ENCODE results near the gene PLIN4. TPM values are rescaled to one million over a fixed set of nuclear protein-coding genes. Genes with fewer than 3 reads are reported as not detected.
"Not testable (repeated sequence)": the region's sequence is repeated elsewhere in the genome, so short reads cannot be mapped to it uniquely, and the experiment has no call there.

PLIN4 gene
- total RNA-seq, 1 donor from 2014 or later, result 58.1 TPM

DNA sequence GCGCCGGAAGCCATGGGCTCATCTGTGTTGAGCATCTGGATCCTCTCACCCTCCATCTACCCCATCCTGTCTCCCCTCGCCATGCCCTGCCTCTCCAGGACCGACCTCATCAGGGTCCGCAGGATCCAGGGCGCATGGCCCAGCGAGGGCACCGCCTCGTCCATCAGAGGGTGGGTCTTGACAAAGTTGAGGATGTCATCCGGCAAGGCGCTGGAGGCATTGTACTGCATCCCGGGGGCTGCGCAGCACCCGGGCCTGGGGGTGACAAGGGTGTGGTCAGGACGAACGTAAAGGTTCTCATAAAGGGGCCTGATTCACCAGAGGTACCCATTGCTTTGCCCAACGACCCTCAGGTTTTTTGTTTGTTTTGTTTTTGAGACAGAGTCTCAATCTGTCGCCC, 31.7 kb upstream of the PLIN4 start:
- DNase-seq (ENCODE audit: low spot score), result no peak
- intact Hi-C loops (cut with DNase I), result loop anchor here (10.0 kb wide), 1 partner anchor 85 kb away; the partner anchor contains the start of gene TNFAIP8L1
- ATAC-seq, result no peak

- DNase-seq (ENCODE audit: low spot score) (no peak), ATAC-seq (no peak)
- intact Hi-C loops (cut with DNase I), result no loop called here
Measured at GRCh38 chr19:4548238-4548584, 29.9 kb upstream of the PLIN4 start.

DNA sequence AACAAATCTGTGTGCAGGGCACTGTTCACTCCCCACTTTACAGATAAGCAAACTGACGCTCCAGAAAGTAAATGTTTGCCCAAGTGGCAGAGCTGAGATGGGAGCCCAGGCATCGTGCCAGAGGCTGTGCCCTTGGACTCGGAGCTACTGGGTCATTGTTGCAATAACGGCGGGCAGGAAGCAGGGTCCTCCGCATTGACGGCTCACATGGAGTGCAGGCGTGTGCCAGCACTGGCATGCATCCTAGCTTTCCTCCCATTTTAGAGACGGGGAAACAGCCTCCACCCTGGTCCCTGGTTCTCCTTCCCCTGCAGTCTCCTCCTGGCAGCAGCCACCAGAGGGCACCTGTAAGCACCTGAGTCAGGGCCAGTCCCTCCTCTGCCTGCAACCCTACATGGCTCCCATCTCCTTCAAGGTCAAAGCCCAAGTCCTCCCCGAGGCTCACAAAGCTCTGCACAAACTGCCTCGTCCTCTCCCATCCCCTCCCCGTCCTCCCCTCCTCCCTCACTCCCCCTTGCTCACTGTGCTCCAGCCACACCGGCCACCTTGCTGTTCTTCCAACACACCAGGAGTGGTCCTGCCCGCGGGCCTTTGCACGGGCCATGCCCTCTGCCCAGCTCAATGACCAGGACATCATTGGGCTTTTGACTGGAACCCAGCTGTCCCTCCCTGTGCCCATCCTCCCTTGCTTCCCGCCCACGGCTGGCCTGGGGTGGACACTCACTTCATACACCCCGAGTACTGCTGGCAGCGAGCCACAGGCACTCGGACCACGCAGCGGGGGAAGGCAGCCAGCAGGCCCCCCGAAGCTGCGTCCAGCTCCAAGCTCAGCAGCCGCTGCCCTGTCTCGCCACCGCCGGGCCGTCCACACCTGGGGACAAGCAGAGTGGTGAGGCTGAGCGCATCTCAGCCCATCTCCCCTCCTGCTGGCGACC, 29.3 kb upstream of the PLIN4 start:
- DNase-seq (ENCODE audit: low spot score) (no peak), ATAC-seq (no peak)
- intact Hi-C loops (cut with DNase I), result no loop called here

- intact Hi-C loops (cut with DNase I), result no loop called here
- ATAC-seq (no peak), DNase-seq (ENCODE audit: low spot score) (no peak)
Measured at GRCh38 chr19:4543842-4544647, 25.8 kb upstream of the PLIN4 start.

GRCh38 chr19:4542896-4543841, 24.9 kb upstream of the PLIN4 start:
- no peak for DNase-seq (ENCODE audit: low spot score)
- intact Hi-C loops (cut with DNase I), result no loop called here
- ATAC-seq, result no peak

- ATAC-seq; DNase-seq (ENCODE audit: low spot score); intact Hi-C loops (cut with DNase I): not testable (repeated sequence)
Measured at GRCh38 chr19:4541806-4542145, 23.5 kb upstream of the PLIN4 start.

DNA sequence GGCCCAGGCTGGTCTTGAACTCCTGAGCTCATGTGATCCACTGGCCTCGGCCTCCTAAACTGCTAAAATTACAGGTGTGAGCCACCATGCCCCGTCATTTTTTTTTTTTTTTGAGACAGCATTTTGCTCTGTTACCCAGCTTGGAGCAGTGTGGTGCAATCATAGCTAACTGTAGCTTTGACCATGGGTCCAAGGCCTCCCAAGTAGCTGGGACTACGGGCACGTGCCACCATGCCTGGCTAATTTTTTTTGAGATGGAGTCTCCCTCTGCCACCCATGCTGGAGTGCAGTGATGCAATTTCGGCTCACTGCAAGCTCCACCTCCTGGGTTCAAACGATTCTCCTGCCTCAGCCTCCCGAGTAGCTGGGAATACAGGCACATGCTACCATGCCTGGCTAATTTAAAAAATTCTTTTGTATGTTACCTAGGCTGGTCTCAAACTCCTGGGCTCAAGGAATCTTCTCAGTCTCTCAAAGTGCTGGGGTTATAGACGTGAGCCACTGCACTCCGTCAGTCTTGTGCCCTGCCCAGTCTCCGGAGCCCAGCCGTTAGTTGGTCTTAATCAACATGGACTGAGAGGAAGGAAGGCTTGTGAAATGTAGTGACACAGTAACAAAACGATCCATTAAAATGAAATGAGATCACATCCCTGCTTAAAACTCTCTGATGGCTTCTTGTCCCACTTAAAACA, 23.0 kb upstream of the PLIN4 start:
- ATAC-seq, result no peak
- intact Hi-C loops (cut with DNase I), result no loop called here
- DNase-seq (ENCODE audit: low spot score), result no peak

DNA sequence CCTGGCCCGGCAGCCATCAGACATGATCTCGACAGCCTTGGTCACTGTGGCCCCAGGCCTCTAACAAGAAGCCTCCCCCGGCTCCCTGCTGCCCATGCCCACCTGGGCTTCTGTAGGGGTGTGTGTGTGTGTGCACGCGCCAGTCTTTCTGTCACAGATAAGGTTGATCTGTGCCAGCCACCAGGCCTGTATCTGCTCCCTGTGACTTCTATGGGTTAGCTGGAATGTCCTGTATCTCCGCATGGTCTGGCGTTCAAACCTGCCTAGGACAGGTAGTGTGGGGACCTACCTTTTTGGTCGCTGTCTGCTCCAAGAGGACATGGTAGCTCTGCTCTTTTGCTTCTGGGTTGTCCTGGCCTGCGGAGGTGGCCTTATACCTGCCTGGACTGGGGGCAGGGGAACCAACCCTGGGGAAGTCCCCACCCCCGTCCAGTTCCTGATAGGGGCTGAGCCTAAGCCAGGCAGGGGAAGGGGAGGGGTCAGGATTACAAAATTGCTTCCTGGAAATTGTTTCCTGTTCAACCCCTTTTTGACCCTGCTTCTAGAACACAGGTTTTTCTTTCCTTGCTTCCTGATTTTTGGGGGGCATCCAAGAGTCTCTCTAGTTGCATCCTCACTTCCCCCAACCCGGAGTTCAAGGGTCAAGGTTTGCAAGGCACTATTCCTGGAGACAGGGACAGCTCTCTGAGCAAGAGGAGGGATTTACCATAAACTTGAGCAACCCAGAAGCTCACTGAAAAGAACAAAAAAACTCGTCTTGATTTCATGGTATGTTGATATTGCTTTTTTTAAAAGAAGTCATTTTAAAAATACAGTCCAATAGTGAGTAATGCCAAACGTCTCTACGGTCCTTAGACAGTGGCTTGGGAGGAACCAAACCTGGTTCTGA, 21.7 kb upstream of the PLIN4 start, which contains the start of gene LRG1:
Gene LRG1, minus strand, starts transcription at position 344 of the 889 bp plus-strand sequence. Its CDS starts 23 bp downstream, at position 321.
- DNase-seq (ENCODE audit: low spot score) (no peak), ATAC-seq (peak; percentile 41)
- intact Hi-C loops (cut with DNase I), result loop anchor here (10.0 kb wide), 1 partner anchor 475 kb away; no protein-coding TSS in a partner anchor

DNA sequence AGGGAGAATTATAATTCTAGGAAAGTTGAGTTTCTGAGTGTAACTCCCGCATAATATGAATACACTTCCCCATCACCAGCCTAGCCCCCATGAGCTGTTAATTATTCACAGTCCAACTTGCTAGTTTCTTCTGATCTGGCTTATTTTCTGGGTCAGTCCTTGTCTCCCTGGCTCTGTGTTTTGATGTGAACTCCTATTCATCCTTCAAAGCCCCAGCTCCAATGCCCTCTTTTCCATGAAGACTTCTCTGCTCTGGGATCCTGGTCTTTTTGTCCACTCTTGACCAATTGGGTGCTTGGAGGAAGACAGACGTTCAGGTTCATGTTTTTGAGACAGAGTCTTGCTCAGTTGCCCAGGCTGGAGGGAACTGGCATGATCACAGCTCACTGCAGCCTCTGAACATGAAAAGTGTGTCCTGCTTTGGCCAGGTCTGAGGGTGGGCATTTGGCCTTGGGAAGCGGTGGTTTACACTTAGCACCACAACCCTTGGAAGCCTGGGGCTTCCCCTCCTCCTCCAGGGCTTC, 20.9 kb upstream of the PLIN4 start:
- no peak for DNase-seq (ENCODE audit: low spot score)
- no peak for ATAC-seq
- intact Hi-C loops (cut with DNase I), result loop anchor here (10.0 kb wide), 1 partner anchor 476 kb away; no protein-coding TSS in a partner anchor

GRCh38 chr19:4538601-4538954, 20.3 kb upstream of the PLIN4 start:
- no peak for ATAC-seq
- DNase-seq (ENCODE audit: low spot score), result no peak
- intact Hi-C loops (cut with DNase I), result loop anchor here (10.0 kb wide), 1 partner anchor 476 kb away; no protein-coding TSS in a partner anchor

GRCh38 chr19:4537953-4538600, 19.8 kb upstream of the PLIN4 start:
- DNase-seq (ENCODE audit: low spot score) (no peak), ATAC-seq (no peak)
- intact Hi-C loops (cut with DNase I), result loop anchor here (10.0 kb wide), 1 partner anchor 477 kb away; no protein-coding TSS in a partner anchor

- ATAC-seq (no peak), DNase-seq (ENCODE audit: low spot score) (no peak)
- intact Hi-C loops (cut with DNase I), result loop anchor here (10.0 kb wide), 1 partner anchor 478 kb away; no protein-coding TSS in a partner anchor
Measured at GRCh38 chr19:4536798-4537197, 18.5 kb upstream of the PLIN4 start.

- intact Hi-C loops (cut with DNase I), result loop anchor here (10.0 kb wide), 1 partner anchor 480 kb away; no protein-coding TSS in a partner anchor
Measured at GRCh38 chr19:4534836-4535658, 16.8 kb upstream of the PLIN4 start, which contains the start of gene PLIN5. Gene PLIN5 (minus strand): TSS chr19:4535224. CDS start chr19:4534074, 1,150 bp downstream.

GRCh38 chr19:4533835-4534424, 15.6 kb upstream of the PLIN4 start:
- no peak for ATAC-seq

More at GRCh38 chr19:4534836-4535658, 16.8 kb upstream of the PLIN4 start, which contains the start of gene PLIN5:
- DNase-seq (ENCODE audit: low spot score) (peak; percentile 82), ATAC-seq (peak; percentile 81)

GRCh38 chr19:4533334-4533733, 15.0 kb upstream of the PLIN4 start:
- DNase-seq (ENCODE audit: low spot score), result no peak
- intact Hi-C loops (cut with DNase I), result loop anchor here (10.0 kb wide), 1 partner anchor 481 kb away; no protein-coding TSS in a partner anchor
- no peak for ATAC-seq

More at GRCh38 chr19:4533835-4534424, 15.6 kb upstream of the PLIN4 start:
- no peak for DNase-seq (ENCODE audit: low spot score)
- intact Hi-C loops (cut with DNase I), result loop anchor here (10.0 kb wide), 1 partner anchor 481 kb away; no protein-coding TSS in a partner anchor

Measured in sciatic nerve (tissue), 2 donors.